GM23338 (cell line): Measurements from ENCODE around the gene PBX3. TPM values are rescaled to one million over a fixed set of nuclear protein-coding genes. Genes with fewer than 3 reads are reported as not detected.

ENCODE experiments used
- ATAC-seq: fragments of 200-7000 bp; cut with Tn5 transposase; 3 replicates; pipeline ENCODE4 v1.9.1; 2020
- DNase-seq: peaks from one replicate; pipeline ENCODE4 v3.0.0-alpha.2; 2015; ENCODE audit warnings: low spot score
- H2AFZ ChIP-seq: fragments of 200-600 bp; sonication (generic); 2 replicates; pipeline ENCODE4 v1.8.0; 2016; ENCODE audit warnings: antibody characterized with exemption, mild to moderate bottlenecking, moderate library complexity
- H3F3A ChIP-seq: fragments of 200-600 bp; sonication (generic); replicated peaks from 2 replicates; pipeline ENCODE4 v1.8.0; 2017; ENCODE audit warnings: antibody characterized with exemption, mixed run types, low read depth
- H3K27ac ChIP-seq: fragments of 200-600 bp; sonication (generic); 2 replicates; pipeline ENCODE4 v1.6.1; 2016; ENCODE audit warnings: low read depth
- H3K27me3 ChIP-seq: fragments of 200-600 bp; sonication (generic); 2 replicates; pipeline ENCODE4 v1.8.0; 2016; ENCODE audit warnings: mild to moderate bottlenecking, mixed run types, moderate library complexity; ENCODE audit not compliant: insufficient read depth
- H3K36me3 ChIP-seq: fragments of 200-600 bp; sonication (generic); 2 replicates; pipeline ENCODE4 v1.8.0; 2016; ENCODE audit warnings: mild to moderate bottlenecking; ENCODE audit not compliant: insufficient read depth
- H3K4me1 ChIP-seq: fragments of 200-600 bp; sonication (generic); 2 replicates; pipeline ENCODE4 v1.8.0; 2016; ENCODE audit warnings: mild to moderate bottlenecking, moderate library complexity; ENCODE audit not compliant: insufficient read depth
- H3K4me2 ChIP-seq: fragments of 200-600 bp; sonication (generic); 2 replicates; pipeline ENCODE4 v1.7.1; 2017; ENCODE audit warnings: mixed run types
- H3K4me3 ChIP-seq: fragments of 200-600 bp; sonication (generic); 2 replicates; pipeline ENCODE4 v1.6.1; 2016; ENCODE audit warnings: mixed run types
- H3K79me2 ChIP-seq: fragments of 200-600 bp; sonication (generic); replicated peaks from 2 replicates; pipeline ENCODE4 v1.8.0; 2017; ENCODE audit warnings: mild to moderate bottlenecking; ENCODE audit not compliant: insufficient read depth
- H3K9me2 ChIP-seq: fragments of 200-600 bp; sonication (generic); 2 replicates; pipeline ENCODE4 v1.8.0; 2017; ENCODE audit not compliant: insufficient read depth
- H4K20me1 ChIP-seq: fragments of 200-600 bp; sonication (generic); replicated peaks from 2 replicates; pipeline ENCODE4 v1.8.0; 2017; ENCODE audit warnings: mild to moderate bottlenecking; ENCODE audit not compliant: insufficient read depth
- H3K27ac Mint-ChIP-seq: 2 replicates; pipeline ENCODE4 v1.8.0; 2020; ENCODE audit warnings: inconsistent platforms, mild to moderate bottlenecking, moderate library complexity, mixed read lengths
- H3K27me3 Mint-ChIP-seq: 3 replicates; pipeline ENCODE4 v1.8.0; 2022; ENCODE audit warnings: low read depth, mild to moderate bottlenecking, moderate library complexity, mixed read lengths, inconsistent platforms; ENCODE audit not compliant: insufficient read depth, poor library complexity
- H3K36me3 Mint-ChIP-seq: 3 replicates; pipeline ENCODE4 v1.8.0; 2021; ENCODE audit warnings: low read depth, mild to moderate bottlenecking, inconsistent platforms, moderate library complexity, mixed read lengths
- H3K4me1 Mint-ChIP-seq: 3 replicates; pipeline ENCODE4 v1.8.0; 2020; ENCODE audit warnings: mild to moderate bottlenecking, inconsistent platforms, mixed read lengths
- H3K4me3 Mint-ChIP-seq: 3 replicates; pipeline ENCODE4 v1.8.0; 2021; ENCODE audit warnings: moderate library complexity, mild to moderate bottlenecking, inconsistent platforms, mixed read lengths
- H3K9me3 Mint-ChIP-seq: 3 replicates; pipeline ENCODE4 v1.8.0; 2020; ENCODE audit warnings: moderate library complexity, mild to moderate bottlenecking, inconsistent platforms, mixed read lengths
- CREB1 ChIP-seq: fragments of 250-450 bp; sonication (Bioruptor Pico); IDR thresholded peaks from 2 replicates; pipeline ENCODE4 v1.5.0; 2020; ENCODE audit warnings: low read depth, mild to moderate bottlenecking, moderate library complexity
- CTCF ChIP-seq, 2 experiments: fragments of 200-600 bp in 1 of 2; sonication (generic) in 1 of 2; conservative IDR thresholded peaks; 2 replicates each; pipeline versions ENCODE4 v1.5.1 to v1.6.1; 2016 to 2017; ENCODE audit warnings: antibody characterized with exemption in 2 of 2, low read depth in 2 of 2, mild to moderate bottlenecking in 2 of 2, moderate library complexity in 1 of 2
- ETS1 ChIP-seq: IDR thresholded peaks from 2 replicates; pipeline ENCODE4 v1.6.1; 2016; ENCODE audit warnings: antibody characterized with exemption
- EZH2 ChIP-seq: fragments of 200-600 bp; sonication (generic); IDR thresholded peaks from one replicate; pipeline ENCODE4 v1.8.0; 2017; ENCODE audit warnings: antibody characterized with exemption, mild to moderate bottlenecking, low read depth; ENCODE audit not compliant: unreplicated experiment
- POLR2AphosphoS5 ChIP-seq: IDR thresholded peaks from 2 replicates; pipeline ENCODE4 v1.6.1; 2016; ENCODE audit warnings: antibody characterized with exemption, low read depth
- REST ChIP-seq: IDR thresholded peaks from one replicate; pipeline ENCODE4 v1.6.1; 2018; ENCODE audit warnings: antibody characterized with exemption; ENCODE audit not compliant: unreplicated experiment
- ZNF114 ChIP-seq: fragments of 250-450 bp; sonication (Bioruptor Pico); IDR thresholded peaks from 2 replicates; pipeline ENCODE4 v1.5.0; 2020; ENCODE audit warnings: mild to moderate bottlenecking, moderate library complexity
- ZNF331 ChIP-seq: fragments of 250-450 bp; sonication (Bioruptor Pico); IDR thresholded peaks from 2 replicates; pipeline ENCODE4 v1.5.0; 2020; ENCODE audit warnings: low read depth, mild to moderate bottlenecking, moderate library complexity
- polyA plus RNA-seq: library from polyadenylated mRNA; unstranded; fragments of >200 nt; fragmentation: Nextera tagmentation; extraction: Ambion mirVana; gene quantifications from 2 replicates; pipeline ENCODE4 v1.2.1, GENCODE V29; 2016
- total RNA-seq: library from RNA; depleted of rRNA; stranded (reverse); fragments of >200 nt; shearing (Covaris generic); gene quantifications from 2 replicates; pipeline ENCODE4 v1.2.3, GENCODE V29; 2014

PBX3 gene
- total and polyA plus RNA-seq, 2 experiments from 2014 or later = 28.9 to 50.5 TPM

- no peaks in the 10 kb centered on the region for H3F3A ChIP-seq
- no peaks in the 10 kb centered on the region for H3K79me2 ChIP-seq
- no peaks in the 10 kb centered on the region for H3K36me3 Mint-ChIP-seq
- no peaks in the 10 kb centered on the region for H3K27me3 Mint-ChIP-seq
- no peak for TF ChIP-seq ZNF114 (CRISPR knock-in tag)
- TF ChIP-seq CTCF (conservative IDR thresholded peaks at IDR 0.05; ENCODE audit: low read depth in 2 of 2) = no peak
- TF ChIP-seq EZH2 = no peak
- no peak for TF ChIP-seq REST
- no peak for TF ChIP-seq ETS1
- no peak for TF ChIP-seq CREB1 (CRISPR knock-in tag)
- no peak for TF ChIP-seq ZNF331 (CRISPR knock-in tag)
- ATAC-seq (no peak), DNase-seq (no peak)
- H3K36me3 ChIP-seq = peaks cover 6% of the 10 kb centered on the region; the same call in 1 of the 2 replicates
- no peak overlapping the region for H2AFZ ChIP-seq
- H3K4me1 ChIP-seq = peaks cover 6% of the 10 kb centered on the region
- H3K4me1 Mint-ChIP-seq = peaks cover 15% of the 10 kb centered on the region
- no peak overlapping the region for H3K4me3 ChIP-seq
- H3K27ac Mint-ChIP-seq = no peak overlapping the region
- no peaks in the 10 kb centered on the region for H3K9me2 ChIP-seq
- no peak overlapping the region for H3K4me3 Mint-ChIP-seq
- no peaks in the 10 kb centered on the region for H3K27me3 ChIP-seq
- H3K9me3 Mint-ChIP-seq = no peaks in the 10 kb centered on the region
- H3K4me2 ChIP-seq = no peak overlapping the region
- H3K27ac ChIP-seq = no peak overlapping the region
- no peaks in the 10 kb centered on the region for H4K20me1 ChIP-seq
These were observed 185.7 kb downstream of the PBX3 start for GRCh38 chr9:125932746-125933455.

- ATAC-seq = no peak
- Histone ChIP-seq H3K9me2 (no peaks in the 10 kb centered on the region), H3K4me1 (no peaks in the 10 kb centered on the region), H2AFZ (no peak overlapping the region), H3K4me2 (no peak overlapping the region), H3K36me3 (no peaks in the 10 kb centered on the region), H3K4me3 (no peak overlapping the region), H3K27me3 (no peaks in the 10 kb centered on the region), H3K79me2 (no peaks in the 10 kb centered on the region), H4K20me1 (no peaks in the 10 kb centered on the region), H3F3A (no peaks in the 10 kb centered on the region), H3K27ac (0 out of 2 replicates have a peak overlapping the region, but pooled peaks have one; percentile 4)
- peaks cover 34% of the 10 kb centered on the region for H3K36me3 Mint-ChIP-seq
- H3K27me3 Mint-ChIP-seq = no peaks in the 10 kb centered on the region
- H3K4me1 Mint-ChIP-seq = no peaks in the 10 kb centered on the region
- H3K27ac Mint-ChIP-seq = no peak overlapping the region
- no peak overlapping the region for H3K4me3 Mint-ChIP-seq
- TF ChIP-seq ETS1 (no peak), POLR2AphosphoS5 (no peak), REST (no peak), CTCF (conservative IDR thresholded peaks at IDR 0.05; ENCODE audit: low read depth in 2 of 2) (no peak), CREB1 (CRISPR knock-in tag) (no peak), ZNF331 (CRISPR knock-in tag) (no peak)
- no peak for DNase-seq
- peaks cover 12% of the 10 kb centered on the region; the same call in 2 of the 3 replicates for H3K9me3 Mint-ChIP-seq
These were observed 195.0 kb downstream of the PBX3 start for GRCh38 chr9:125942125-125942524.
